GM19193 (cell line): Measurements from ENCODE around the gene PROKR2.

ENCODE experiments used
- POLR2A ChIP-seq: IDR thresholded peaks from 4 replicates; pipeline ENCODE4 v1.6.1; 2011; ENCODE audit not compliant: insufficient read depth, insufficient read length; ENCODE audit errors: extremely low read depth

Gene PROKR2

DNA sequence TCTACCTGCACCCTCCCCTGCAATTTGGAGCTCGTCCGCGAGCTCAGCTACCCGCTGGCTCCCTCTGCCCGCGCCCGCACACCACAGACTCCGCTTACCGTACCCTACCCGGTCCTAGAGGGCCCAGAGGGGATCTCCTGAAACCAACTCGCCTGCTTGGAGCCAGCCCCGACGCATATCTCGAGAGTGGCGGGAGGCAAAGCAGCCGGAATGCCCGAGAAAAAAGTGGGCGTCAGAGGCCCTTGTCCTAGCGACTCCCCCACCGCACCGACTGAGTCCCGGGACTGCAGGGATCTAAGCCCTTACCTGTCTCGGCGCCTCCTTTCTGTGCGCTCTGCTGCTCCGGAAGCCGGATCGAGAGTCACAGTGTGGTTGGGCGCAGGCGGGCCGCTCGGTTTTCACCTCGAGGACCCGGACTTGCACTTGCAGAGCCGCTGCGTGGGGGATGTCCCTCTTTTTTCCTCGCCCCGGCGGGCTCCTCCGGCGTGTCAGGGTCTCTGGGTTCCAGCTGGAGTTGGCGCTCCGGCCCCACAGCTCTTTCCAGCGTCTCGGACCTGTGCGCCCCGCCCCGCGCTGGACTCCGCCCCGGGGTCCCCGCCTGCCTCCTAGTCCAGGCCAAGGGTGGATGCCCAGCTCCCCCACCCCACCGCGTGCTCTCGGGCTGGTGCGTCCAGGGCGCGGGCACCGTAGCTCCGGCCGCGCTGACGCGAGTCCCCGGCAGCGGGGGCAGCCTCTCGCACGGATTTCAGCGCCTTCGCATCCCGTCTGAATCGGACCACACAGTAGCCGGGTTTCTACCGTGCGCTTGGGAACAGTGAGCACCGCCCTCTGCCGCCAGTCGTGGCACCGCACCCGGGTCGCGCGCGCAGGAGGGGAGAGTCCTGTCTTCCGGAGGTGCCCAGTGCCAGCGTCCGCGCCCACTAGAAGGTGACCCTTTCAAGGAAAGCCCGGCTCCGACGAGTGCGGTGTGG lies at the start of gene PROKR2:
PROKR2 (minus strand) TSS at position 767 of the 971 bp plus-strand sequence. CDS start 2,585 bp downstream, outside the sequence.
- TF ChIP-seq POLR2A, result no peak

DNA sequence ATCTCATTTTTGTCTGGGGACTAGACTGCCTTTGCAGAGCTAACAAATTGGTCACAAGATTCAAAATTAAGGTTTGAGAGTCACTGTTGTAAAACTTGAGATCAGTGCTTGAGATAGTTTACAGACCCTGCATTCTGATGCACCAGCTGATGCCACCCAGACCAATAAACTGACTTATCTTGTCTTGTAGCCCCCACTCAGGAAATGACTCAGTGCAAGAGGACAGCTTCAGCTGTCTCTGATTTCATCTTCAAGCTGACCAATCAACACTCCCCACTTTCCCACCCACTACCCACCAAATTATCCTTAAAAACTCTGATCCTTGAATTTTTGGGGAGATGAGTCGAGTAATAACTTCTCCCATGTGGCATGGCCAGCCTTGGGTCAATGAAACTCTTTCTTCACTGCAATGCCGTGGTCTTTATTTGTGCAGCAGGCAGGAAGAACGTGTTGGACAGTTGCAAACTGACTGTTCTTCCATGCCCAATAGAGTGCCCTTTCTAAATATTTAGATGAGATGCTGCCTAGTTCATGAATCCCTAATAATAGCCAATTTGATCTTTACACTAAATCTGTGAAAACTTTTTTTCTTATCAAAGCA lies 48.3 kb upstream of the PROKR2 start:
- TF ChIP-seq POLR2A, result no peak

DNA sequence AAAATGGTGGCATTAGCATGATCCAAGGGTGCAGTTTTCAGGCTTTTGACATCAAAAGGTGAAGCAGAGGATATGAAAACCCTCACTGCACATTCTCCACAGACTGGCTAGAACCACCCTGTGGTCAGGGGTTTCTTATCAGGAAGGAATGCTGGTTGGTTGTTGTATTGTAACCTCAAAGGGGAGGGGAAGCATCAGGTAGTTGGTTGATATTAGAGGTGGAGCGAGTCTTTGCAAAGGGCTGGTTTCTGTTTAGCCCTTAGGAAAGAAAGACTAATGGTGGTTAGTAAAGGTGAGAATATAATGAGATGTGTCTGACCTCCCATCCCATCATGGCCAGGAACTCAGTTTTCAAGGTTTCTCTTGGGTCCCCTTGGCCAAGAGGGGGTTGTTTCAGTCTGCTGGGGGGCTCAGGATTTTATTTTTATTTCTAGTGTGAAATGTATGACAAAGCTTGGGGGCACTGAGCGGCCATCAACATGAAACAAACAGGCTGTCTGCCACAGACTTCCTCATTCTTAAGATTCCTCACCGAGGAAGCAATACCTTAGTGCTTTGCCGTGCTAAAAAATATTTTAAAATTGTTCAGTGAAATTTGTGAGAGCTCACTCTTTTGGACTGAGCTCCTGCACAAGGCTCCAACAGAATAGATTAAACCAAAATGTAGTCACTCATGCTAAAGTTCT lies 47.5 kb upstream of the PROKR2 start:
- TF ChIP-seq POLR2A, result no peak

DNA sequence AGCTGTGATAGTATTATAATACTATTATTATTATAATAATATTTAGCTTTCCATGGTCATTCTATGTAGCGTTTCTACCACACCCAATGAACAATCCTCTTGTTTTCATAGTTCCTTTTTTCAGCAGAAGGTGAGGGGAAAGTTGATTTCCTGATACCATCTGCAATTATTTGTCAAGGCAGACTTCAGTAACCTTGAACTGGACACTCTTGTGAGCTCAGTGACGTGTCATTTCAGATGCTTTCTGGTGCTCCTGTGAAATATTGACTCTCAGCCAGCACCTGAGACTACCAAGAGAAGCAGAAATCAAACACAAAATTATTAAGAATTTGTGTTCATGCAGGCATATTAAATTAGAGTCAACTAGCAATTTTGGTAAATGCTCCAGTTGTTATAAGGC lies 46.0 kb upstream of the PROKR2 start:
- no peak for TF ChIP-seq POLR2A

DNA sequence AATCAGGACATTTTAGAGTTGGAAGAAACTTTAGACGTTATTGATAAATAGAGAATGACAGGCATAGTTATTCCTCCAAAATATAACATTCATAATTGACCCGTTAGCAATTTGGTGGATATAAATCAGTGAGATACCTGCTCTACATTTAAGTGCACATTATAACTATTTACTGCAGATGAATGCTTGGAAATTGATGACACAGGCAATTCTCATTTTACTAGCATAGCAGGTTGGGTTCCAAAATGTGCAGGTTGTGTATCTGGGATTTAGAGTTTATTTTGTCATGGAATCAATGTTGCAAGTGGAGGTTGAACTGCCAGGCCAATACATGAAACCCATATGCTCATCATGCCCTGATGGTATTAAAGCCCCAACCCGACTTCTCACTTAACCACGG lies 44.4 kb upstream of the PROKR2 start:
- TF ChIP-seq POLR2A, result no peak

GRCh38 chr20:5357946-5358345 lies 41.2 kb upstream of the PROKR2 start:
- TF ChIP-seq POLR2A, result no peak

GRCh38 chr20:5356941-5357340 lies 40.2 kb upstream of the PROKR2 start:
- TF ChIP-seq POLR2A, result no peak

- TF ChIP-seq POLR2A, result no peak
These were observed 38.1 kb upstream of the PROKR2 start for GRCh38 chr20:5354901-5355300.

- no peak for TF ChIP-seq POLR2A
These were observed 37.1 kb upstream of the PROKR2 start for GRCh38 chr20:5353624-5354496.

DNA sequence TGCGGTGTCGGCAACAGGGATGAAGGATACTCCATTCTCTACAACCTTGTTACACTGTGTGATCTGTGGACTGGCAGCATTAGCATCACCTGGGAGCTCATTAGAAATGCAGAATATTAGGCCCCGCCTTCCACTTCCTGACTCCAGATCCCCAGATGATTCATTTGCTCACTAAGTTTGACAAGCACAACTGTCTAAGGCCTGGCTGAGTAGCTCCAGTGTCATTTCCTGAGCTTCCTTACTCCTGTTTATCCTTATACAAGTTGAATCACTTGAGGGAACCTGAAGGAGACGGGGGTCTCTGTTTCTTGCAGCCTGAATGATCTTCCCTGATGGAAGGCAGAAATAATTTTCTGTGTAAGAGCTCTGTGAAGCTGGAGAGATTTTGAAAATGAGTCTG lies 32.7 kb upstream of the PROKR2 start:
- no peak for TF ChIP-seq POLR2A

- no peak for TF ChIP-seq POLR2A
These were observed 25.3 kb upstream of the PROKR2 start for GRCh38 chr20:5342021-5342420.

- no peak for TF ChIP-seq POLR2A
These were observed 14.6 kb upstream of the PROKR2 start for GRCh38 chr20:5331340-5331739.

DNA sequence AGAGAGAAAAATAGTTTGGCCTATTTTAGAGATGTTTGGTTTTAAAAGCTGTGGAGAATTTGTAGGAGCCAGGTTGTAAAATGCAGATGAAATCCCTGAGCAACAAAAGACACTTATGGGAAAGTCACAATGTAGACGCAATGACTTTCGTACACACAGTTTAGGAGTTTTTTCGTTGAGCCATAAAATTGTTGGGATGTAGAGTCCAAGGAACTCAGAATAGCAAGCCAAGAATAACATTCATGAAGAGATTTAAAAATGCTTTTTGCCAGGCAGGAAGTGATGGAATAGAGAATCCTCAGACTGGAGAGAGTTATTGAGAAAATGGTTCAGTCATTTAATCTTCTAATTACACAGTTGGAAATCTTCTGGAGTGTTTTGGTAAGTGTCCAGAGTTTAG lies 11.5 kb upstream of the PROKR2 start:
- no peak for TF ChIP-seq POLR2A

- no peak for TF ChIP-seq POLR2A
These were observed 10.6 kb upstream of the PROKR2 start for GRCh38 chr20:5327356-5327755.
